Measurements from ENCODE around the gene IL18RAP. TPM values are rescaled to one million over a fixed set of nuclear protein-coding genes. Genes with fewer than 3 reads are reported as not detected.

IL18RAP gene
- total RNA-seq, 1 donor, result not detected

- H3K79me2 ChIP-seq (ENCODE audit: insufficient read depth, low read length), result no peaks in the 10 kb centered on the region
- H3K27me3 ChIP-seq (ENCODE audit: insufficient read depth, low read length), result peaks cover 3% of the 10 kb centered on the region
- no peak for DNase-seq (ENCODE audit: insufficient read length, low spot score, missing footprints)
- H3K4me3 ChIP-seq (ENCODE audit: insufficient read depth, low read length), result no peak overlapping the region
- no peaks in the 10 kb centered on the region for H3K9me3 ChIP-seq (ENCODE audit: low read depth, low read length)
- H3K4me1 ChIP-seq (ENCODE audit: insufficient read depth, low read length), result no peaks in the 10 kb centered on the region
- no peaks in the 10 kb centered on the region for H4K20me1 ChIP-seq (ENCODE audit: insufficient read depth, low read length)
- H2AFZ ChIP-seq (ENCODE audit: low read length), result no peak overlapping the region
- no peak overlapping the region for H3K4me2 ChIP-seq (ENCODE audit: insufficient read depth, low read length)
- H3K27ac ChIP-seq (ENCODE audit: low read depth, low read length), result no peak overlapping the region
- H3K36me3 ChIP-seq (ENCODE audit: insufficient read depth, low read length), result no peaks in the 10 kb centered on the region
- TF ChIP-seq, protein P1, sequence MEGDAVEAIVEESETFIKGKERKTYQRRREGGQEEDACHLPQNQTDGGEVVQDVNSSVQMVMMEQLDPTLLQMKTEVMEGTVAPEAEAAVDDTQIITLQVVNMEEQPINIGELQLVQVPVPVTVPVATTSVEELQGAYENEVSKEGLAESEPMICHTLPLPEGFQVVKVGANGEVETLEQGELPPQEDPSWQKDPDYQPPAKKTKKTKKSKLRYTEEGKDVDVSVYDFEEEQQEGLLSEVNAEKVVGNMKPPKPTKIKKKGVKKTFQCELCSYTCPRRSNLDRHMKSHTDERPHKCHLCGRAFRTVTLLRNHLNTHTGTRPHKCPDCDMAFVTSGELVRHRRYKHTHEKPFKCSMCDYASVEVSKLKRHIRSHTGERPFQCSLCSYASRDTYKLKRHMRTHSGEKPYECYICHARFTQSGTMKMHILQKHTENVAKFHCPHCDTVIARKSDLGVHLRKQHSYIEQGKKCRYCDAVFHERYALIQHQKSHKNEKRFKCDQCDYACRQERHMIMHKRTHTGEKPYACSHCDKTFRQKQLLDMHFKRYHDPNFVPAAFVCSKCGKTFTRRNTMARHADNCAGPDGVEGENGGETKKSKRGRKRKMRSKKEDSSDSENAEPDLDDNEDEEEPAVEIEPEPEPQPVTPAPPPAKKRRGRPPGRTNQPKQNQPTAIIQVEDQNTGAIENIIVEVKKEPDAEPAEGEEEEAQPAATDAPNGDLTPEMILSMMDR (IDR thresholded peaks at IDR 0.05; ENCODE audit: extremely low read depth, low read depth, low read length), result no peak
Observed at GRCh38 chr2:102399499-102400141, 23.3 kb upstream of the IL18RAP start.

DNA sequence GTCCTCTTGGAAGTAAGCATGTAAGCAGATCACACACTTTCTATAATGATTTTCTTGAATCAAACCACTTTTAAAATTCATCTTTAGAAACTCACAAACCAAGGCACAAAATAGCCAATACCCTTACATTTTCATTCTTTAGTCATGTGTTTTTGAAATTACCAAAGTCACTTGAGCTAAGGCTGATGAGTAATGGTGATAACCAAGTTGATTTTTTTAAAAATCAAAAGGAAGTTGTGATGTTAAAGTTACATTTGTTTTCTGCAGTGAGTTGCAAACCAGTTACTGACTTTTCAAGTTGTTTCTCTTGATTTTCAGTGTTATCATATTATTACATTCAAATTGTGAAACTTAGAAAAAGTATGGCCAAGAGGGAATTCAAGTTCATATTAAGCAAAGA is 21.5 kb upstream of the IL18RAP start:
- DNase-seq (ENCODE audit: insufficient read length, low spot score, missing footprints), result no peak
- no peaks in the 10 kb centered on the region for H3K79me2 ChIP-seq (ENCODE audit: insufficient read depth, low read length)
- no peak overlapping the region for H3K4me2 ChIP-seq (ENCODE audit: insufficient read depth, low read length)
- H3K36me3 ChIP-seq (ENCODE audit: insufficient read depth, low read length), result no peaks in the 10 kb centered on the region
- H2AFZ ChIP-seq (ENCODE audit: low read length), result no peak overlapping the region
- H3K27ac ChIP-seq (ENCODE audit: low read depth, low read length), result no peak overlapping the region
- H3K4me1 ChIP-seq (ENCODE audit: insufficient read depth, low read length), result no peaks in the 10 kb centered on the region
- H3K4me3 ChIP-seq (ENCODE audit: insufficient read depth, low read length), result no peak overlapping the region
- H3K27me3 ChIP-seq (ENCODE audit: insufficient read depth, low read length), result no peaks in the 10 kb centered on the region
- H3K9me3 ChIP-seq (ENCODE audit: low read depth, low read length), result no peaks in the 10 kb centered on the region
- no peaks in the 10 kb centered on the region for H4K20me1 ChIP-seq (ENCODE audit: insufficient read depth, low read length)
- TF ChIP-seq, protein P1 (IDR thresholded peaks at IDR 0.05; ENCODE audit: extremely low read depth, low read depth, low read length), result no peak

- Histone ChIP-seq H3K36me3 (ENCODE audit: insufficient read depth, low read length) (no peaks in the 10 kb centered on the region), H4K20me1 (ENCODE audit: insufficient read depth, low read length) (no peaks in the 10 kb centered on the region)
Observed at GRCh38 chr2:102401865-102402264, 21.1 kb upstream of the IL18RAP start.

GRCh38 chr2:102410952-102411351 is 12.0 kb upstream of the IL18RAP start:
- Histone ChIP-seq H3K36me3 (ENCODE audit: insufficient read depth, low read length) (no peaks in the 10 kb centered on the region), H2AFZ (ENCODE audit: low read length) (no peak overlapping the region), H3K79me2 (ENCODE audit: insufficient read depth, low read length) (no peaks in the 10 kb centered on the region), H3K4me1 (ENCODE audit: insufficient read depth, low read length) (no peaks in the 10 kb centered on the region), H3K4me3 (ENCODE audit: insufficient read depth, low read length) (no peak overlapping the region), H3K9me3 (ENCODE audit: low read depth, low read length) (no peaks in the 10 kb centered on the region), H3K27me3 (ENCODE audit: insufficient read depth, low read length) (no peaks in the 10 kb centered on the region), H3K27ac (ENCODE audit: low read depth, low read length) (no peak overlapping the region), H3K4me2 (ENCODE audit: insufficient read depth, low read length) (no peak overlapping the region), H4K20me1 (ENCODE audit: insufficient read depth, low read length) (no peaks in the 10 kb centered on the region)
- no peak for DNase-seq (ENCODE audit: insufficient read length, low spot score, missing footprints)
- TF ChIP-seq, protein P1 (IDR thresholded peaks at IDR 0.05; ENCODE audit: extremely low read depth, low read depth, low read length), result no peak

More at GRCh38 chr2:102401865-102402264, 21.1 kb upstream of the IL18RAP start:
- Histone ChIP-seq H3K4me3 (ENCODE audit: insufficient read depth, low read length) (no peak overlapping the region), H3K9me3 (ENCODE audit: low read depth, low read length) (no peaks in the 10 kb centered on the region), H3K4me2 (ENCODE audit: insufficient read depth, low read length) (no peak overlapping the region), H2AFZ (ENCODE audit: low read length) (no peak overlapping the region), H3K27me3 (ENCODE audit: insufficient read depth, low read length) (no peaks in the 10 kb centered on the region), H3K27ac (ENCODE audit: low read depth, low read length) (no peak overlapping the region), H3K4me1 (ENCODE audit: insufficient read depth, low read length) (no peaks in the 10 kb centered on the region), H3K79me2 (ENCODE audit: insufficient read depth, low read length) (no peaks in the 10 kb centered on the region)
- no peak for DNase-seq (ENCODE audit: insufficient read length, low spot score, missing footprints)
- TF ChIP-seq, protein P1 (IDR thresholded peaks at IDR 0.05; ENCODE audit: extremely low read depth, low read depth, low read length), result no peak
